GM19023 (cell line): ENCODE data around the gene CENPX.
"Not testable (repeated sequence)": the region's sequence is repeated elsewhere in the genome, so short reads cannot be mapped to it uniquely, and the experiment has no call there.

Experiments
- ATAC-seq: cut with Tn5 transposase; IDR thresholded peaks from one replicate; pipeline ENCODE4 v1.9.1; 2021; ENCODE audit warnings: mild to moderate bottlenecking, moderate library complexity; ENCODE audit not compliant: unreplicated experiment

The CENPX gene

GRCh38 chr17:82041144-82041814, 18.6 kb upstream of the CENPX start:
- no peak for ATAC-seq

DNA sequence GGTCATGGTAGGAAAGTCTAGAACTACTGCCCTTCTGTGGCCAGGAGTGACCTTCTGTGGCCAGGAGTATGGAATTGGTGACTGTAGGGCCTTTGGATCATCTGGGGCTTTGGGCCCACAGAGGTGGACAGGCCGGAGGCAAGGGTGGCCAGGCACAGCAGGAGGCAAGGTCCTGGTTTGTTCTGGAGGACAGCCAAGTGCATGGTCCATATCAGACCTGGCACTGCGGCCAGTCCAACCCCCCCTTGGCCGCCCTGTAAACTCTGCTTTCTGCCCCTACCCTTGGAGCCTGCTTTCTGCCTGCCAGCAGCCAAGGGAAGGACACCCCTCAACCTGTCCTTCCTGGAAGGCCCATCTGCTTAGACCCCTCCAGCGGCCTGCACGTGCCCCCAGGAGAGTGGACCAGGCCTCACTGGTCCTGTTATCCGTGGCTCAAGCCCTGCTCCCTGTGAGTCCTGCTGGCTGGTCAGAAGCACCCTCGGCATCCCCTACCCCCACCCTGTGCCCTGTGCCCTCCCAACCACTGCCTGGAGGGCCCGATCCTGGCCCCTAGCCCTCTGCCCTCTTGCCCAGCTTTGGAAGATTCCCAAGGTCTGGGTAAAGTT, 17.1 kb upstream of the CENPX start:
- ATAC-seq: no peak

GRCh38 chr17:82038796-82039409, 16.2 kb upstream of the CENPX start:
- not testable (repeated sequence) for ATAC-seq

DNA sequence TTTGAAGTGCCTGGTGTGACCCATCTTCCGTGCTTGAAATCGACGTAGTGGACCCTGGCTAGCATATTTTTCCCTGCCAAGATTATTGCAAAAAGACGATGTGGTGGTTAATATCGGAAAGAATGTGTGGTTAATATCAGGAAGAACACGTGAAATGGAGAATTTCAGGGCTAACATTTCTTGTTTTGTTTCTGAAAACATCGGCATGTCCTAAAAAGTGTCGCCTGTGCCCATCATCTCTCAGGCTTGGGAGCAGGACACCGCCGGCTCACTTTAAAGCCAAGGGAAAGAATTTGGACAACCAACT, 15.2 kb upstream of the CENPX start:
- ATAC-seq: no peak

- ATAC-seq: peak; percentile 85
Measured at GRCh38 chr17:82037092-82037888, 14.6 kb upstream of the CENPX start, which contains the start of gene DCXR. TSS of gene DCXR (minus strand) at chr17:82037697. CDS start at chr17:82037682, 15 bp downstream.

DNA sequence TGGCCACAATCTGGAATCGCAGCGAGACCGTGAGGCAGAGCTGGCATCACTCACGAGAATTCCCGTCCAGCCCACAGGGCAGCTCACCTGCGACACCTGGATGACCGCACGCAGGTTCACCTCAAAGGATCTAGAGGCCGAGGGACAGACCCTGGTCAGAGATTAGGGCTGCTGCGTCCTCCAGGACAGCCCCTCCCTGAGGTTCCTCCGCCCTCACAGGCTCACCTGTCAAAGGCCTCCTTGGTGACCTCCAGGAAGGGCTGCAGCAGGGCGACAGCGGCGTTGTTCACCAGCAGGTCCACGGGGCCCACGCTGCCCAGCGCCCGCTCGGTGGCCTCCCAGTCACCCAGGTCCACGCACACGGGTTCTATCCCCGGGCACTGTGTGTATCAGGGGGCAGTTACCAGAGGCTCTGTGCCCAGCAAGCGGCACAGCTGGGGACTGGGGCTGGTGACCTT, 14.0 kb upstream of the CENPX start:
- no peak for ATAC-seq

GRCh38 chr17:82035956-82036633, 13.4 kb upstream of the CENPX start:
- ATAC-seq: no peak

DNA sequence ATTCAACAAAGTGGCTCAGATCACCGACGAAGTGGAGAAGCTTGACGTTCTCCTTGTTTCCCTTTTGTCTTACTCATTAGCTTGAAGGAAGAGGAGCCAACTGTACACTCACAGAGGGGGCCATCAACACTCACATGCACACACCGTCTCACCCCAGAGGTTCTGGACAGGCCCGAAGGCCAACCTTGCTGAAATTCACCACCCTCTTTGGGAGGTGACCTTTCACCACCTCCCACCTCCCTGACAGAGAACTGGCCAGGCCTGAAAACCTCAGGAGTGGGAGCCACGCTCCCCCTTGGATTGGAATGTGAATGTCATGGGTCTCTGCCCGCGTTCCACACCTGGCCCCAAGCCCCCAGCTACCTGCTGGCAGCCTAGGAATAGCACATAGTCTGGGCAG, 12.8 kb upstream of the CENPX start:
- no peak for ATAC-seq

GRCh38 chr17:82034371-82035011, 11.8 kb upstream of the CENPX start:
- no peak for ATAC-seq

DNA sequence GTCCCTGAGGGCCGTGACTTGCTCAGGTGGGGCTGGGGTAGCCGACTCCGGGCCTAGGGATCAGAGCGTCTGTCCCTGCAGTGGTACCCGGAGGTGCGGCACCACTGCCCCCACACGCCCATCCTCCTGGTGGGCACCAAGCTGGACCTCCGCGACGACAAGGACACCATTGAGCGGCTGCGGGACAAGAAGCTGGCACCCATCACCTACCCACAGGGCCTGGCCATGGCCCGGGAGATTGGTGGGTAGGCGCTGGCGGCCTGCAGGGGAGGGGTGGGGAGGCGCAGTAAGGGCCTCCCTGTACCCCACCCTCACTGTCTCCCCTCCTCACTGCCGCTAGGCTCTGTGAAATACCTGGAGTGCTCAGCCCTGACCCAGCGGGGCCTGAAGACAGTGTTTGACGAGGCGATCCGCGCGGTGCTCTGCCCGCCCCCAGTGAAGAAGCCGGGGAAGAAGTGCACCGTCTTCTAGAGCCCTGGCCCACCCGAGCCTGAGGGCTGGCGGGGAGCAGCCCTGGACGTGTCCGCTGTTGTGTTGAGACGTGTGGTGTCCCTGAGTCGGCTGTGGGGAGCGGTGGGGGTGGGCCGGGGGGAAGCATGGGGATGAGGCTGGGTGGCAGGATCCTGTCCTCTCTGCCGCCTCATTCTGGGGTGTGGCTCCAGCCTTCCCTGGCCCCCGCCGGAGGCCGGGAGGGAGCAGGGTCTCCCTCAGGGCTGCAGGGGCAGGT, 10.8 kb upstream of the CENPX start:
- no peak for ATAC-seq

DNA sequence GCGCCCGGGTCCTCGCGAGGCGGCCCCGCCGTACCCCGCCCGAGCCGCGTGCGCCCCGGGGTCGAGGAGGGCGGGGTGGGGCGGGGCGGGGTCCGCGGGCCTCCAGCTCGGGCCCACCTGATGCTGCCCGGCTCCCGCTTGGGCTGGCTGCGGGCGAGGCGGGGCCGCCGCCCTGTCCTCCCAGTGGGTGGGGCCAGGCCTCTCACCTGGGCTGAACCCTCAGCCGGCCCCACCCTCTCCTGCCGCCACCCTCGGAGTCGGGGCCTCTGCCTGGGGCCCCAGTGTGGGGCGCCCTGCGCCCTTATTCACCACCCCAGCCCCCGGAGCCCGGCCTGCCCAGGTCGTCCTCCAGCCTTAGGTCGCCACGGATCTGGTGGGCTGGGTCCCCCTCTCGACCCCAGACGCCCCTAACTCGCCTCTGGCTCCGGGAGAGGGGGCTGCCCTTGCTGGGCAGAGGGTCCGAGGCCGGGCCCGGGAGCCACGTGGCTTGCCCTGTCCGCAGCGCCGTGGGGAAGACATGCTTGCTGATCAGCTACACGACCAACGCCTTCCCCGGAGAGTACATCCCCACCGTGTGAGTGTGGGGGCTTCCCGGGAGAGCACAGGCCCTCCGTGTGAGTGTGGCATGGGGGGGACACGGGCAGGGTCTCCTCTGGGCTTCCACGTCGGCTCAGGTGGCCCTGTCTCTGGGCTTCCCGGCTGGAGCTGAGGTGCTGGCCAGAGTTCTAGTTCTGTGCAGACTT, 9.4 kb upstream of the CENPX start:
- no peak for ATAC-seq

DNA sequence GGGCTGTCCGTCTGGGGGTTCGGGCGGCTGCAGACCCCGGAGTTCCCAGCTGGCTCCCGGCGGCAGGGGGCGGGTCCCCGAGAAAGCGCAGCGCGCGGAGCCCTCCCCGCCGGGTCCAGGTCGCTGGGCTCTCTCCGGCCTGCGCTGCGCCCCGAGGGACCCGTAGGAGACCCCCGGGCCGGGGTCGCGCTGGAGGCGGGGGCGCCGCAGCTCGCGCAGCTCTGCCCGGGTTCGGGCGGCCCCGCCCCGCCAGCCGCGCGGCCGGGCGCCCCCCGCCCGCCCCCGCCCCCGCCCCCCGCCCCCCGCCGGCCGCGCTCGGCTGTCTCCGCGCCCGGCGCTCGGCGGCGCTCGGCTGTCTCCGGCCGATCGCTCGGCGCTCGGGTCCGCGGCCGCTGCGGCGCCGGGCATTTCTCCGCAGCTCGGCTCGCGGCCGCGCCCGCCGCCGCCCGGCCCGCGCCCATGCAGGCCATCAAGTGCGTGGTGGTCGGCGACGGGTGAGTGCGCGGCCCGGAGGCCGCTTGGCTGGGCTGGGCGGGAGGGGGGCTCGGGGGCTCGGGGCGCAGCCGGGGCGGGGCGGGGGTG, 8.7 kb upstream of the CENPX start, which contains the start of gene RAC3:
RAC3 (plus strand) TSS at position 376 of the 582 bp plus-strand sequence; CDS start at position 460, 84 bp downstream.
- ATAC-seq: no peak

GRCh38 chr17:82030470-82031302, 8.0 kb upstream of the CENPX start:
- ATAC-seq: peak; percentile 43

DNA sequence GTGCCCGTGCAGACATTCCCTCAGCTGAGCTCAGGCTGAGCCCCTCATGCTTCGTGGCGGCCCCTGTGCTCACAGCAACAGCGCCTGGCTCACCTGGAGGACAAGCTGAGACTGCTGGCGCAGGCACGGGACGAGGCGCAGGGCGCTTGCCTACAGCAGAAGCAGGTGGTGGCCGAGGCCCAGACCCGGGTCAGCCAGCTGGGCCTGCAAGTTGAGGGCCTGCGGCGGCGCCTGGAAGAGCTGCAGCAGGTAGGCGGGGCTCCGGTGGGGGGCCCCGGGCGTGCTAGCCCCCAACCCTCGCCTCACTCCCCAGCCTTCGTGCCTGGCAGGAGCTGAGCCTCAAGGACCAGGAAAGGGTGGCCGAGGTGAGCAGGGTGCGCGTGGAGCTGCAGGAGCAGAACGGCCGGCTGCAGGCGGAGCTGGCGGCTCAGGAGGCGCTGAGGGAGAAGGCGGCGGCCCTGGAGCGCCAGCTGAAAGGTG, 7.4 kb upstream of the CENPX start:
- ATAC-seq: no peak

- ATAC-seq: no peak
Measured at GRCh38 chr17:82029391-82029790, 6.7 kb upstream of the CENPX start.

DNA sequence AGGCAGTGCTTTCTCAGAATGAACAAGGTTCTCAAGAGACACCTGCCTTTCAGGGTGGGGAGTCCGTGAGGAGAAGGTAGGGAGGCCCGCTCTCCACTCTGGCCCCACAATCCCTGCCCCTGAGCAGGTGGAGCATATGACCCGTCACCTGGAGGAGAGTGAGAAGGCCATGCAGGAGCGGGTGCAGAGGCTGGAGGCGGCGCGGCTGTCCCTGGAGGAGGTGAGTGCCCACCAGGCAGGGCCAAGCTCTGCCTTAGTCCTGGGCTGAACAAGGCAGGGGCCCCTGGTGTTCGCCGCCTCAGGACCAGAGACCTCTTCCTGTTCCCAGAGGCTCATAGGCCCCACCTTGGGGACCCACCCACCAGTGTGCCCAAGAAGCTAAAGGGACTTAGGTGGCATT, 6.3 kb upstream of the CENPX start:
- ATAC-seq: no peak

DNA sequence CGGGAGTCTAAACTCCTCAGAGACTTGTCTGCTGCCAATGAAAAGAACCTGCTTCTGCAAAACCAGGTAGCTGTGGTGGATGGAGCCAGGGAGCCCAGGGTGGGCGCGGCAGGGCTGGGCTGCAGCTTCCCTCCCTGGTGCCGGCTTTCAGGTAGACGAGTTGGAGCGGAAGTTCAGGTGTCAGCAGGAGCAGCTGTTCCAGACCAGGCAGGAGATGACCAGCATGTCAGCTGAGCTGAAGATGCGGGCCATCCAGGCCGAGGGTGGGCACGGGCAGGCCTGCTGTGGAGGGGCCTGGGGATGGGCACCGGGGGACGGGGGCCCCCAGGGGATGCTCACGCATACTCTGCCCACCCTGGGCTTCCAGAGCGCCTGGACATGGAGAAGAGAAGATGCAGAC, 5.6 kb upstream of the CENPX start:
- ATAC-seq: no peak
